GM19328 (cell line): ENCODE measurements around the gene CACNA2D4.
"Not testable (repeated sequence)": the region's sequence is repeated elsewhere in the genome, so short reads cannot be mapped to it uniquely, and the experiment has no call there.

Experiments
- ATAC-seq: cut with Tn5 transposase; IDR thresholded peaks from one replicate; pipeline ENCODE4 v1.9.1; 2021; ENCODE audit warnings: mild to moderate bottlenecking, moderate library complexity; ENCODE audit not compliant: unreplicated experiment

Gene CACNA2D4

GRCh38 chr12:1820896-1821291 is 97.6 kb downstream of the CACNA2D4 start:
- ATAC-seq: no peak

GRCh38 chr12:1820191-1820895 is 98.1 kb downstream of the CACNA2D4 start, which contains the start of gene LRTM2:
Gene LRTM2, plus strand, starts transcription at chr12:1820565. Its CDS starts 7,584 bp downstream, at chr12:1828149.
- no peak for ATAC-seq

- ATAC-seq: no peak
Observed at GRCh38 chr12:1819571-1819970, 98.9 kb downstream of the CACNA2D4 start.

- ATAC-seq: no peak
Observed at GRCh38 chr12:1819050-1819449, 99.4 kb downstream of the CACNA2D4 start.

- ATAC-seq: not testable (repeated sequence)
Observed at GRCh38 chr12:1817928-1818327, 100.5 kb downstream of the CACNA2D4 start.

GRCh38 chr12:1816730-1817348 is 101.6 kb downstream of the CACNA2D4 start:
- no peak for ATAC-seq

- no peak for ATAC-seq
Observed at GRCh38 chr12:1815814-1816729, 102.4 kb downstream of the CACNA2D4 start.

GRCh38 chr12:1815108-1815507 is 103.3 kb downstream of the CACNA2D4 start:
- no peak for ATAC-seq

GRCh38 chr12:1814266-1814665 is 104.2 kb downstream of the CACNA2D4 start:
- no peak for ATAC-seq

- no peak for ATAC-seq
Observed at GRCh38 chr12:1812650-1813302, 105.7 kb downstream of the CACNA2D4 start.

- no peak for ATAC-seq
Observed at GRCh38 chr12:1811948-1812291, 106.5 kb downstream of the CACNA2D4 start.

GRCh38 chr12:1811281-1811947 is 107.0 kb downstream of the CACNA2D4 start:
- ATAC-seq: no peak

GRCh38 chr12:1810931-1811280 is 107.5 kb downstream of the CACNA2D4 start:
- ATAC-seq: no peak

GRCh38 chr12:1810201-1810930 is 108.1 kb downstream of the CACNA2D4 start:
- no peak for ATAC-seq

GRCh38 chr12:1809591-1810190 is 108.8 kb downstream of the CACNA2D4 start:
- ATAC-seq: no peak

GRCh38 chr12:1808798-1809480 is 109.5 kb downstream of the CACNA2D4 start:
- no peak for ATAC-seq

GRCh38 chr12:1808036-1808797 is 110.2 kb downstream of the CACNA2D4 start:
- ATAC-seq: no peak
